ENCODE measurements around the gene SIRT3.
A peak's percentile ranks its signal among the peaks of the same experiment; 100 is the strongest.

The SIRT3 gene

DNA sequence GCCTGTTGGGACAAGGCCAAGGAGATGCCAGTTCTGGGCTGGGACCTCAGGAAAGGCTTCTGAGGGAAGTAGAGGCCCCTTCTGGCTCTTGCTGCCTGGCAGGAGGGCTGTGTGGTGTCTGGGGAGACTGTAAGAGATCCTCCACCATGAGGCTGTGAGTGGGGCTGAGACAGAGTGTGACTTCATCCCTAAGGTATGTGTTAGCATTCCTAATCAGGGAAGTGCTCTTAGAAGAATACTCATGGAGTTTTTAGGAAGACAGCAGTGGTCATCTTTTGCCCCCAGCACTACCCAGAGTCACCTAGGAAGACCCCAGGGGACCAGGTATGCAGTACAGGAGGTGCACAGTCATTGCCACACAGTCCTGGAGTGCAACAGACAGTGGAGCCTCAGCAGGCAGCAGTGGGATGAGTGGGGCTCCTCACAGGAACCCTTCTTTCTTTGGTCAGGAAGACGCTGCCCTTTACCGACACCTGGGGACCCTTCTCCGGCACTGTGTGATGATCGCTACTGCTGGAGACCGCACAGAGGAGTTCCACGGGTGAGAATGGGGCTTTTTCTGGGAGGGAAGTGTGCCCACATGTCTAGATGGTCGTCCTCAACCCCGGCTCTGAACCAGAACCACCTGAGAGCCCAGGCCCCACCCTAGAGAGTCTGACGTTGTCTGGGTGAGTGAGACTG is 25.9 kb downstream of the SIRT3 start:
- H3K4me2 ChIP-seq (ENCODE audit: low read length), result peak overlapping the region; percentile 98
- peaks cover 35% of the 10 kb centered on the region for H3K4me1 ChIP-seq (ENCODE audit: control insufficient read depth, insufficient read depth, low read length)
- H3K27me3 ChIP-seq (ENCODE audit: control insufficient read depth, insufficient read depth, low read length), result no peaks in the 10 kb centered on the region
- H3K9ac ChIP-seq (ENCODE audit: low read depth, low read length), result peak overlapping the region; percentile 99
- H3K36me3 ChIP-seq (ENCODE audit: insufficient read depth, low read length), result peaks cover 64% of the 10 kb centered on the region
- H3K4me3 ChIP-seq (ENCODE audit: low read length), result peak overlapping the region; percentile 96
- H3K9me3 ChIP-seq (replicated peaks; ENCODE audit: low read length), result no peaks in the 10 kb centered on the region

DNA sequence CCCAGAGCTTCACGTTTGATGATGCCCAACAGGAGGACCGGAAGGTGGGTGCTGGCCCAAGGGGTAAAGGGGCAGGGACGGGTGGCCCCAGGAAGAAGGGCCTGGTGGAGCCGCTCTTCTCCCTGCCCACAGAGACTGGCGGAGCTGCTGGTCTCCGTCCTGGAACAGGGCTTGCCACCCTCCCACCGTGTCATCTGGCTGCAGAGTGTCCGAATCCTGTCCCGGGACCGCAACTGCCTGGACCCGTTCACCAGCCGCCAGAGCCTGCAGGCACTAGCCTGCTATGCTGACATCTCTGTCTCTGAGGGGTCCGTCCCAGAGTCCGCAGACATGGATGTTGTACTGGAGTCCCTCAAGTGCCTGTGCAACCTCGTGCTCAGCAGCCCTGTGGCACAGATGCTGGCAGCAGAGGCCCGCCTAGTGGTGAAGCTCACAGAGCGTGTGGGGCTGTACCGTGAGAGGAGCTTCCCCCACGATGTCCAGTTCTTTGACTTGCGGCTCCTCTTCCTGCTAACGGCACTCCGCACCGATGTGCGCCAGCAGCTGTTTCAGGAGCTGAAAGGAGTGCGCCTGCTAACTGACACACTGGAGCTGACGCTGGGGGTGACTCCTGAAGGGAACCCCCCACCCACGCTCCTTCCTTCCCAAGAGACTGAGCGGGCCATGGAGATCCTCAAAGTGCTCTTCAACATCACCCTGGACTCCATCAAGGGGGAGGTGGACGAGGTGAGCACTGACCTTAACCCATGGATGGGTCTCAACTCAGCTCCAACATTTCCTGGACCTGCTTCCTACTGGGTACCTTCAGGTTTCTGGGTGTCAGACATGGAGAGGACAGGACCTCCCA is 26.6 kb downstream of the SIRT3 start:
- H3K4me2 ChIP-seq (ENCODE audit: low read length), result peak overlapping the region; percentile 98

DNA sequence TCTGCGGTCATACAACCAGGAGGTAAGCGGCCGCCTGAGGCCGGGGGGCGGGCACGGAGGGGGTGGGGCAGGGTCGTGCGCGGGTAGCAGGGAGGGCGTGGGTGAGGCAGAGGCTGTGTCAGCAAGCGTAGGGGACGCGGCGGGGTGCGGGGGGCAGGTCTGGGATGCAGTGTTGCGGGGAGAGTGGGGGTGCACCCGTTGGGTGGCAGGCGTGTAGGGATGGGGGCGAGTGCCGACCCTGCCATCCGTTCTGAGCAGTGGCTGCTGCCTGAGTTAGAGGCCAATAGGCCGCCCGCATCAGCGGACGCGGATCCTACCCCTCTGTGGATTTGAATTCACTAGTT is 27.3 kb downstream of the SIRT3 start:
- Histone ChIP-seq H3K27me3 (ENCODE audit: control insufficient read depth, insufficient read depth, low read length) (no peaks in the 10 kb centered on the region), H3K4me2 (ENCODE audit: low read length) (peak overlapping the region; percentile 98), H3K9me3 (replicated peaks; ENCODE audit: low read length) (no peaks in the 10 kb centered on the region), H3K4me1 (ENCODE audit: control insufficient read depth, insufficient read depth, low read length) (peaks cover 37% of the 10 kb centered on the region), H3K4me3 (ENCODE audit: low read length) (peak overlapping the region; percentile 96), H3K36me3 (ENCODE audit: insufficient read depth, low read length) (peaks cover 64% of the 10 kb centered on the region), H3K9ac (ENCODE audit: low read depth, low read length) (peak overlapping the region; percentile 99)

More for the DNA sequence above, 26.6 kb downstream of the SIRT3 start:
- Histone ChIP-seq H3K9me3 (replicated peaks; ENCODE audit: low read length) (no peaks in the 10 kb centered on the region), H3K27me3 (ENCODE audit: control insufficient read depth, insufficient read depth, low read length) (no peaks in the 10 kb centered on the region), H3K4me1 (ENCODE audit: control insufficient read depth, insufficient read depth, low read length) (peaks cover 37% of the 10 kb centered on the region), H3K36me3 (ENCODE audit: insufficient read depth, low read length) (peaks cover 64% of the 10 kb centered on the region), H3K4me3 (ENCODE audit: low read length) (peak overlapping the region; percentile 96), H3K9ac (ENCODE audit: low read depth, low read length) (peak overlapping the region; percentile 99)

DNA sequence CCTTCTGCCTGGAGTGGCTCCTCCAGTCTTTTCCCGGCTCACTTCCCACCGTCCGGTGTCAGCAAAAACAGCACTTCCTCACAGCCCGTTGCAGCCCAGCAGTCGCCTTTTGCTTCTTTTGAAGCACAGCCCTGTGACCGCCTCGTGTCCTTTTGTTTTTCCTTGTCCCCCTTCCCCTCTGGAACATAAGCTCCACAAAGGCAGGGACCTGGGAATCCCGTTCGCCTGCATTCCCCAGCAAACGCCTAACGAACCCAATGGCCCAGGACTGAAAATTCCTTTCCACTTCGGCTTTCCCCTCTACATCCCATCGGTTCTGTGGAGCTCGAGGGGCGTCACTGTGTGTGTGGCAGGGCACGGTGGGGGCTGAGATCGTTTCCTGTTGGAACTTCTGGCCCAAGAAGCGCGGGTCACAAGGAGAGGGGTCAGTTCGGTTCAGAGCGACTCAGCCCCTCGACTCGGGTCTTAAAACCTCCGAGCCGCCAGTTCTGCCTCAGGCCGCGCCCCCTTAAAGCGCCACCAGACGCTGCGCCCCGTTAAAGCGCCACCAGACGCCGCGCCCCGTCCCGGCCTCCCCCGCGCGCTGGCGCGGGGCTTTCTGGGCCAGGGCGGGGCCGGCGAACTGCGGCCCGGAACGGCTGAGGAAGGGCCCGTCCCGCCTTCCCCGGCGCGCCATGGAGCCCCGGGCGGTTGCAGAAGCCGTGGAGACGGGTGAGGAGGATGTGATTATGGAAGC is 27.8 kb downstream of the SIRT3 start:
- H3K36me3 ChIP-seq (ENCODE audit: insufficient read depth, low read length), result peaks cover 64% of the 10 kb centered on the region
- H3K9me3 ChIP-seq (replicated peaks; ENCODE audit: low read length), result no peaks in the 10 kb centered on the region
- H3K4me2 ChIP-seq (ENCODE audit: low read length), result peak overlapping the region; percentile 93
- peaks cover 37% of the 10 kb centered on the region for H3K4me1 ChIP-seq (ENCODE audit: control insufficient read depth, insufficient read depth, low read length)
- peak overlapping the region; percentile 99 for H3K9ac ChIP-seq (ENCODE audit: low read depth, low read length)
- H3K4me3 ChIP-seq (ENCODE audit: low read length), result peak overlapping the region; percentile 96
- H3K27me3 ChIP-seq (ENCODE audit: control insufficient read depth, insufficient read depth, low read length), result no peaks in the 10 kb centered on the region

DNA sequence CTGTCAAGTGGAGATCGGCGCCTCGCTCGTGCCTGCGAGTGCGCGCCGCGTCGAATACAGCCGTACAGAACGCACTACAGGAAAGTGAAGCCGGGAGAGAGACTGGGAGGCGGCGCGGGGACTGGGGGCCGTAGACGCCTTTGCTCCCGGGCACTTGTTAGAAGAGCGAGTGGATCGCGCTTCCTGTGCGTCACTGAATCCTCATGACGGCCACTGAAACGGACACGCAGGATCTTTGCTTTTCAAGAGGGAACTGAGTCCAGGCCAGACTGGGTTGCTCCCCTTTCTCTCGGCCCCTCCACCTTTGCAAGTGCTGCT is 28.3 kb downstream of the SIRT3 start:
- H3K4me1 ChIP-seq (ENCODE audit: control insufficient read depth, insufficient read depth, low read length), result peaks cover 37% of the 10 kb centered on the region

DNA sequence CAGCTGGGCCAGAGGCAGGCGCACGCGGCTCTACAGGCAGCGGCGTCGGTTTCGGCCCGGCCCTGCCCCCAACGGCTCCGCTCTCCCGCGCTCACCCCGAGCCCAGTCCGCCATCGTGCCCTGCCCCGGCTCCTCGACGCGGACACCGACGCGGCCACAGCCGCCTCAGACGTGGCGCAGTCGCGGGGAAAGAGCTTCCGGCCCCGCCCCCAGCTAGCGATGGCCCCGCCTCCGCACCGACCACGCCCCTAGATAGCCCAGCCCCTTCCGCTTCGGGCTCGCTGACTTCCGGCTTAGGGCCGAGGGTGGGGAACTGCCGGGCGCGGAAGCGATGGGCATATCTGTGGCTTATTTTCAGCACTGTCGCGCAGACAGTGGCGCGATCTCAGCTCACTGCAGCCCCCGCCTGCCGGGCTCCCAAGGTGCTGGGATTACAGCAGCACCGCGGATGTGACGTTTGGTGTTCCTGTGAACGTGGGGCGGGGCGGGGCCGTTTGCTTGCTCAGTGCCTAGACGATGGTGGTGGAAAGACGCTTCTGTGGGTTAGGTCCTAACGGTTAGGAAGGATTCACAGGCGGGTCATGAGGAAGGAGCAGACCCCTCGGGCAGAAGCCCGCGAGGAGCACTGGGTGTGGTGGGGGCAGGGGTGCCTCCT is 28.8 kb downstream of the SIRT3 start, which contains the start of the genes BET1L and RIC8A:
Gene BET1L, minus strand, starts transcription at position 192 of the 655 bp plus-strand sequence. Its CDS starts 78 bp downstream, at position 114.
Gene RIC8A, plus strand, starts transcription at position 501 of the 655 bp plus-strand sequence. CDS start 1,147 bp downstream, outside the sequence.
- Histone ChIP-seq H3K9me3 (replicated peaks; ENCODE audit: low read length) (no peaks in the 10 kb centered on the region), H3K4me1 (ENCODE audit: control insufficient read depth, insufficient read depth, low read length) (peaks cover 37% of the 10 kb centered on the region), H3K9ac (ENCODE audit: low read depth, low read length) (peak within 1 kb of the TSS; percentile 99), H3K4me2 (ENCODE audit: low read length) (peak within 1 kb of the TSS; percentile 93), H3K27me3 (ENCODE audit: control insufficient read depth, insufficient read depth, low read length) (no peaks in the 10 kb centered on the region), H3K4me3 (ENCODE audit: low read length) (peak within 1 kb of the TSS; percentile 96), H3K36me3 (ENCODE audit: insufficient read depth, low read length) (peaks cover 62% of the 10 kb centered on the region)

More for the DNA sequence above, 28.3 kb downstream of the SIRT3 start:
- Histone ChIP-seq H3K9me3 (replicated peaks; ENCODE audit: low read length) (no peaks in the 10 kb centered on the region), H3K4me2 (ENCODE audit: low read length) (peak overlapping the region; percentile 93), H3K36me3 (ENCODE audit: insufficient read depth, low read length) (peaks cover 64% of the 10 kb centered on the region), H3K9ac (ENCODE audit: low read depth, low read length) (peak overlapping the region; percentile 99), H3K4me3 (ENCODE audit: low read length) (peak overlapping the region; percentile 96), H3K27me3 (ENCODE audit: control insufficient read depth, insufficient read depth, low read length) (no peaks in the 10 kb centered on the region)

DNA sequence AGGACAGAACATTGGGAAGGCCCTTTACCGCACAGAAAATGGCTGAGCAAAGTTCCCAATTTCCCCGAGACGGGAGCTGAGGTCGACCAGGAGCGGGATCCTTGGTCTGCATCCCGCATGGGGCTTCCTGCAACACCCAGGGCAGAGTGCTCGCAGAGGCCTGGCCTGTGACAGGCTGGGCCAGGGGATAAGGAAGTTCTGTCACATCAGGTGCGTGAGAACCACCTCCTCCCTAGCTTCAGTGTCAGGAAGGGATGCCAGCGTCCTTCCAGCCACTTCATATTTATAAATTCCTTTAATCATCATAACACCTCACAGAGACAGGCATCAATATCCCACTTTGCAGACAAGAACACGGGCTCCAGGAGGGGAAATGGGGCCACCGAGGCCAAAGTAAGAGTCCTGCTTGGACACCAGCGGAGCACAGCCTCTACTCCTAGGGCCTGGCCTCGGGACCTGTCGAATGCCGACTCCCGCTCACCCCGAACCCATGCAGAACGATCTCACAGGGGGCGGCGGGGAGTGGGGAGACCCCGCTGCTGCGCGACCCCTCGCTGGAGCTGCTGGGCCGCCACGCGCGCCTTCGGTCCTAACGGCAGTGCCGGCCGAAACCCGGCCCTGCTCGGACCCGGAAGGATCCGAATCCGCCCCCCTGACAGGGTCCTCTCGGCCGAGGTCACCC is 29.5 kb downstream of the SIRT3 start:
- Histone ChIP-seq H3K4me1 (ENCODE audit: control insufficient read depth, insufficient read depth, low read length) (peaks cover 36% of the 10 kb centered on the region), H3K36me3 (ENCODE audit: insufficient read depth, low read length) (peaks cover 55% of the 10 kb centered on the region), H3K9me3 (replicated peaks; ENCODE audit: low read length) (no peaks in the 10 kb centered on the region), H3K27me3 (ENCODE audit: control insufficient read depth, insufficient read depth, low read length) (no peaks in the 10 kb centered on the region), H3K4me3 (ENCODE audit: low read length) (peak overlapping the region; percentile 96), H3K9ac (ENCODE audit: low read depth, low read length) (peak overlapping the region; percentile 99), H3K4me2 (ENCODE audit: low read length) (peak overlapping the region; percentile 91)

DNA sequence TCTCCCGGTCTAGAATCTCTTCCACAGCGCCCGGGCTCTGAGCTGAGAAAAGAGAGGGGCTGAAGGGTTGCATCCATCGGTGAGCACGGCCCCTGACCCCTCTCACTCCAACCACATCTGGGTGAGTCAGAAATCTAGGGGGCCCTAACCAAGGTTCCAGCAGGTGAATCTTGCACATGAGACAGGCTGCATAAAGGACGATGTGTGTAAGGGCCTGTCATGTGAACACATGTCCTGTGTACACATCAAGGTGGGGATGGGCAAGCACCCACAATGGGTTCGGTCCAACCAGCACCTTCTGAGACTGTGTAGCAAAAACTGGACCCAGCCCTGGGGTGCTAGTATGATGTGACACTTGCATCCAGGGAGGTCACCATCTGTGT is 30.1 kb downstream of the SIRT3 start:
- no peaks in the 10 kb centered on the region for H3K9me3 ChIP-seq (replicated peaks; ENCODE audit: low read length)
- peaks cover 50% of the 10 kb centered on the region for H3K36me3 ChIP-seq (ENCODE audit: insufficient read depth, low read length)
- H3K4me1 ChIP-seq (ENCODE audit: control insufficient read depth, insufficient read depth, low read length), result peaks cover 32% of the 10 kb centered on the region
- H3K27me3 ChIP-seq (ENCODE audit: control insufficient read depth, insufficient read depth, low read length), result no peaks in the 10 kb centered on the region
- H3K4me2 ChIP-seq (ENCODE audit: low read length), result peak overlapping the region; percentile 91
- H3K9ac ChIP-seq (ENCODE audit: low read depth, low read length), result peak overlapping the region; percentile 99
- H3K4me3 ChIP-seq (ENCODE audit: low read length), result peak overlapping the region; percentile 96

DNA sequence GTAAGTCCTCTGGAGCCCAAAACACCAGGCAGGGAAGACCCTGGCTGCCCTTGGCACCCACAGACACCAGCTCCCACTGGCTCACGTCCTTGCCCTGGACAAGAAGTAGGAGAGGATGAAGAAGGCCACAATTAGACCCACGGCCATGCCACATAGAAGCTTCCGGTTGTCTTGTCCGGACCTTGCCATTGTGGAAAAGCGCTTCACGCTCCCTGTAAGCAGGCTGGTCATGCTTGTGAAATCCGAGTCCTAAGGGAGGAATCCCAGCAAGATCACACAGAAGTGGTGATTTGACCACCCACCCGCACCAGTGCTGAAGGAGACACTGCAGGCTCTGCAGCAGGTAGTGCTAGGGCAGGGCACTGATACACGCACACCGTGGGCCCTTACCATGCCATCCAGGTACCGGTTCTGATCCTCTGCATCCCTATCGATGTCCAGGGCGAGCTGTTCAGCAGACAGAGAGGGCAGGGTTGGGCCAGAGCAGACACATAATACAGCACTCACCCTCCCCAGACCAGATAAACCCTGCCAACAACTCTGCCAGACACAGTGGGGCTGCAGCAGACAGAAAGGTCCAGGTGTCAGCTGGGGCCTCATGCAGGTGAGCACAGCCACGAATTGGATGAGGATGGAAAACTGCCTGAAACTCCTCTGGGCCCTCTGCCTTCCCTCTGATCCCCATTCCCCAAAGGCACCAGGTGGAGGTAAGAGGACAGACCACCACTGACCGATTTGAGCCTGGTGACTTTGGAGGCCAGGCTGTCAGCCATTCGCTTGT is 30.7 kb downstream of the SIRT3 start:
- H3K9me3 ChIP-seq (replicated peaks; ENCODE audit: low read length), result no peaks in the 10 kb centered on the region
- peaks cover 26% of the 10 kb centered on the region for H3K4me1 ChIP-seq (ENCODE audit: control insufficient read depth, insufficient read depth, low read length)
- peak overlapping the region; percentile 99 for H3K9ac ChIP-seq (ENCODE audit: low read depth, low read length)
- H3K4me3 ChIP-seq (ENCODE audit: low read length), result peak overlapping the region; percentile 96
- H3K36me3 ChIP-seq (ENCODE audit: insufficient read depth, low read length), result peaks cover 47% of the 10 kb centered on the region
- no peaks in the 10 kb centered on the region for H3K27me3 ChIP-seq (ENCODE audit: control insufficient read depth, insufficient read depth, low read length)
- H3K4me2 ChIP-seq (ENCODE audit: low read length), result peak overlapping the region; percentile 91

DNA sequence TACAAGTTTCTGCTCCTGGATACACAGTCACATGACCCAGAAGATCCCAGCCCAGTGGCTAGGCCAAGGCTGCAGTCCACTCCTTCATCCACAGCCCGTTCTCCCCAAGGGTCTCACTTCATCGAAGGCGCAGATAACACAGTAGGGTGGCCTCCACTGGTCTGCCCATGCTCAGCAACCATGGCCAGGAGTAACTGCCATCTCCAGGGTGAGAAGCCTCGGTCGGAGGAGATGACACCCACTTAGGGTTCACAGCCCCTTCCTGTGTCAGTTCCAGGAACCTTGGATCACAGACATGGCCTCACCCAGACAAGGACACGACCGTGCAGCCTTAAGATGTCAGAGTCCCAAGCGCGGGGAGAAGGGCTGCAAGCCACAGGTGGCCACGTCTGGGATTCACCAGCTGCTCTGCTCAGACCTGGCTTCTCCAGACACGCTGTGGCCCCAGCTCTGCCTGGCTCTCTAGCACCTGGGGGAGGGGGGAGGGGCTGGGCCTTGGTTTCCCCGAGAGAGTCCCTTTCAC is 31.5 kb downstream of the SIRT3 start:
- H3K9me3 ChIP-seq (replicated peaks; ENCODE audit: low read length), result no peaks in the 10 kb centered on the region
- no peak overlapping the region for H3K4me2 ChIP-seq (ENCODE audit: low read length)
- no peak overlapping the region for H3K9ac ChIP-seq (ENCODE audit: low read depth, low read length)
- H3K36me3 ChIP-seq (ENCODE audit: insufficient read depth, low read length), result peaks cover 39% of the 10 kb centered on the region
- H3K27me3 ChIP-seq (ENCODE audit: control insufficient read depth, insufficient read depth, low read length), result no peaks in the 10 kb centered on the region
- H3K4me3 ChIP-seq (ENCODE audit: low read length), result no peak overlapping the region
- peaks cover 19% of the 10 kb centered on the region for H3K4me1 ChIP-seq (ENCODE audit: control insufficient read depth, insufficient read depth, low read length)
